Fibroblast of villous mesenchyme (primary cell): Measurements from ENCODE around the gene FAM81A. TPM values are rescaled to one million over a fixed set of nuclear protein-coding genes. Genes with fewer than 3 reads are reported as not detected.
"Not testable (repeated sequence)": the region's sequence is repeated elsewhere in the genome, so short reads cannot be mapped to it uniquely, and the experiment has no call there.

Source experiments
- DNase-seq: peaks from one replicate; pipeline ENCODE4 v3.0.0-alpha.2; 2010; ENCODE audit warnings: low read depth
- H3K4me3 ChIP-seq: 2 replicates; pipeline ENCODE4 v1.5.1; 2011; ENCODE audit warnings: low read depth, mild to moderate bottlenecking, low read length
- CTCF ChIP-seq: IDR thresholded peaks from 2 replicates; pipeline ENCODE4 v1.5.1; 2012; ENCODE audit warnings: low read depth, mild to moderate bottlenecking, low read length; ENCODE audit not compliant: insufficient read depth
- total RNA-seq: library from RNA; depleted of rRNA; stranded (reverse); fragments of >200 nt; gene quantifications from 2 replicates; pipeline ENCODE4 v1.2.3, GENCODE V29; 2012

FAM81A gene
- total RNA-seq, 1 donor = under 0.01 TPM

DNA sequence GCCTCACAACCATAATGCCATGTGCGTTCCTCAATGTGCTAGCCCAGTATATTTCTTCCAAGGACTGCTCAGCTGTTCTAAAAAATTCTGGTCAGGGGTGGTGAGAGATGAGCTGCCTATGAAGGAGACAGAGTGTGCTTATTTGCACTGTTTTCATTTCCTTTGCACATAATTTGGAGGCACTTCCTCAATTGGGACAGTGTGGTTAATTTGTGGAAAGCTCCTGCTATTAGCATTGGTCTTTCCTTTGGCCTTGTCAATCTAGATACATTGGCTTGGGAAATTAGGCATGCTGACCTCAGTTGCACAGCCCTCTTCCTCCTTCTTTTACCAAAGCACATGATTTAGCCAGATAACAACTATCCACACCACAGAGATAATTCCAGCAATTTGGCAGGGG lies 9.4 kb downstream of the FAM81A start:
- TF ChIP-seq CTCF = no peak
- no peak for DNase-seq
- H3K4me3 ChIP-seq = no peak overlapping the region

DNA sequence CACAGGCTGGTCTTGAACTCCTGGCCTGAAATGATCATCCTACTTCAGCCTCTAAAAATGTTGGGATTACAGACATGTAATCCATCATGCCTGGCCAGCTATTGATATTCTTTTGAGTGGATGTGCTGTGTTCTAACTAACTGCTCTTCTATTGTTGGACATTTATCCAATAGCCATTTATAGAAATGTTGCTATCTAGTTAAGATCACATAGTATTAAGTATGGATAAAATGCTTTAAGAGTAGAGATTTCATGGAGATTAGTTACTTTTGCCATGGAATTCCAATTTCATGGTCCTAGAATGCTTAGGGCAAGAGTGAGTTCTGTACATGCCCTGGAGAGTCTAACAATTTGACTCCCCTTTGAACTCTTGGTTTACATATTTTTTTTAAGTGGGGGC lies 10.9 kb downstream of the FAM81A start:
- TF ChIP-seq CTCF = no peak
- no peak for DNase-seq
- H3K4me3 ChIP-seq = no peak overlapping the region

DNA sequence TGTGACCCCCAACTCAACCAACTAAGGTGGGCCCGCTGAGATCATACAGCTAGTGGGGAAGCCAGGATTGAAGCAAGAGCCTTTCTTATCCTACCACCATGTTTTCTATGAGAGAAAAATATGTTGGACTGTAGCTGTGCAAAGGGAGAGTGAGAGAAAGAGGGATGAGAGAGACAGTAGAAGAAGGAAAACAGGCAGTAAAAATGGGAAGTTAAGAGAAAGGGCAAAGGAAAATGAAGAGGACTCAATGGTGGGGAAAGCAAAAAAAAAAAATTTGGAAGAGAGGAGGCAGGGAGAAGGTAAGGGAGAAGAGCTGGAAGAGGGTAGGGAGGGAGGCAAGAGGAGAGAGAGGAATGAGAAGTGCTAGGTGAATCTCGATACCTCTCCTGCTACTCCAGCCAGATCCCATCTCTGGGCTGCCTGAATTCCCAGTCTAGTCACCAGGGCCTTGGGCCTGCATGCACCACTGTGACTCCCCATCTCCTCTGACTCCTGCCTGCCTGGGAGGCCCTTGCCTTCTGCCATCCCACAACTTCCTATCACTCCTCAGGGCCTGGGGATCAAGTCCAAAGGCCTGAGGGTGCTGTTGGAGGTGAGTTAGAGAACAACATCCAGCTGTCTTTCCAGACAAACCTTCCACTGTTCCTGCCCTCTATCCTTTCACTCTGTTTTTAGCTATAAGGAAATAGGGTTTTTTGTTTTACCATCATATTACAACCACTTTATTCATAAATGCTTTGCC lies 15.7 kb downstream of the FAM81A start:
- no peak overlapping the region for H3K4me3 ChIP-seq
- no peak for TF ChIP-seq CTCF
- DNase-seq = no peak

DNA sequence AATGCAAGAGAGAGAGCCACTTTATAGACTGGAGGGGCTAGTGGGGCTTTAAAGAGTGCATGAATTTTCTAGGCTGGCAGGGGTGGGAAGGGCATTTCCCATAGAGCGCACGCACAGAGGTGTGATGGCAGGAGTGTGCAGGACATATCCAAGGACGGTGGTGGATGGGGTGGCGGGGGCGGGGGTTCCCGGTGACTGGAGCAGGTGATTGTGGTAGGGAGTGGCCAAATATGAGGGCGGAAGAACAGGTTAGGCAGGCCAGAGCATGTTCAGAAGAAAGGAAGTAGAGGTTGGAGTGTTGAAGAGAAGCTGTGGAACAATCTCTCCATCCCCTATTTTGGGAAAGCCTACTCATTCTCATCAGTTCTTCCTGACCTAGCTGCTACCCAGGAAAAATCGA lies 18.1 kb downstream of the FAM81A start:
- DNase-seq = no peak

GRCh38 chr15:59457103-59457502 lies 19.1 kb downstream of the FAM81A start:
- DNase-seq = no peak
- TF ChIP-seq CTCF = no peak
- H3K4me3 ChIP-seq = no peak overlapping the region

More for the DNA sequence above, 18.1 kb downstream of the FAM81A start:
- no peak for TF ChIP-seq CTCF
- no peak overlapping the region for H3K4me3 ChIP-seq

- no peak overlapping the region for H3K4me3 ChIP-seq
- no peak for TF ChIP-seq CTCF
- no peak for DNase-seq
These were observed 23.5 kb downstream of the FAM81A start for GRCh38 chr15:59461521-59461920.

DNA sequence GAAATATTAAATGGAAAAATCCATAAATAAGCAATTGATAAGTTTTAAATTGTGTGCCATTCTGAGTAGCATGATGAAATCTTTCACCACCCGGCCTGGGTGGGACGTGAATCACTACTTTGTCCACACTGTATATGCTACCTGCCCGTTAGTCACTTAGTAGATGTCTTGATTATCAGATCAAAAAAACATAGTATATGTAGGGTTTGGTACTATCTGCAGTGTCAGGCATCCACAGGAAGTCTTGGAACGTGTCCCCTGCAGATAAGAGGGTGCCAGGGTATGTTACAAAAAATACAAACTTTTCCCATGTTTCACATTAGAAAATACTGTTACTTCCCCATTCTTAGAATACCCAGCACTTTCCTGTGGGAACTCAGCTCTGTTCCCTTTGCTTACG lies 35.2 kb downstream of the FAM81A start:
- no peak for TF ChIP-seq CTCF
- no peak for DNase-seq
- H3K4me3 ChIP-seq = no peak overlapping the region

GRCh38 chr15:59475161-59475560 lies 37.2 kb downstream of the FAM81A start:
- DNase-seq, H3K4me3 ChIP-seq: not testable (repeated sequence)
